Stimulated activated CD4-positive, alpha-beta T cell treated with anti-CD3 and anti-CD28 coated beads, Interleukin-15, amount 100 ng/mL, for 48 hours (primary cell): ENCODE data around the gene SMOC1.
"Not testable (repeated sequence)": the region's sequence is repeated elsewhere in the genome, so short reads cannot be mapped to it uniquely, and the experiment has no call there.

Source experiments
- DNase-seq, 2 donors: peaks; one replicate each; pipeline ENCODE4 v3.0.0-alpha.2; 2020; ENCODE audit warnings: low read depth in 2 of 2

SMOC1 gene

DNA sequence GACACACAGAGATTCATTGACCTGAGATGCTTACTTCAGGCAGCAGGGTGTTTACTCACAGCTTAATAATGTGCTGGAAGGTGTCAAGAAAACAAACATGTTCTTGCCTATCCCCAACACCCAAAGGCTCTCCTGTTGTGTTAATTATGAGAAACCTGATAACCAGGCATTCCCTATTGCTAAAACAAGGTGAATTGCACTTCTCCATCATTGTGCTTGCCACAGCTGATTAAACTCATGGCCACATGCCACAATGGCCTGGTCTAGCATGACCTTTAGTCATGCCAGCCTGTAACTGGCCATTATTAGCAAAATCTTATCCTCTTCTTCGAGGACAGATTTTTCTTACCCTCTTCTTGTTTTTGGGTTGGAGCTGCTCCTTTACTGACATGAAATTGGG is 21.4 kb downstream of the SMOC1 start:
- no peak for DNase-seq

DNA sequence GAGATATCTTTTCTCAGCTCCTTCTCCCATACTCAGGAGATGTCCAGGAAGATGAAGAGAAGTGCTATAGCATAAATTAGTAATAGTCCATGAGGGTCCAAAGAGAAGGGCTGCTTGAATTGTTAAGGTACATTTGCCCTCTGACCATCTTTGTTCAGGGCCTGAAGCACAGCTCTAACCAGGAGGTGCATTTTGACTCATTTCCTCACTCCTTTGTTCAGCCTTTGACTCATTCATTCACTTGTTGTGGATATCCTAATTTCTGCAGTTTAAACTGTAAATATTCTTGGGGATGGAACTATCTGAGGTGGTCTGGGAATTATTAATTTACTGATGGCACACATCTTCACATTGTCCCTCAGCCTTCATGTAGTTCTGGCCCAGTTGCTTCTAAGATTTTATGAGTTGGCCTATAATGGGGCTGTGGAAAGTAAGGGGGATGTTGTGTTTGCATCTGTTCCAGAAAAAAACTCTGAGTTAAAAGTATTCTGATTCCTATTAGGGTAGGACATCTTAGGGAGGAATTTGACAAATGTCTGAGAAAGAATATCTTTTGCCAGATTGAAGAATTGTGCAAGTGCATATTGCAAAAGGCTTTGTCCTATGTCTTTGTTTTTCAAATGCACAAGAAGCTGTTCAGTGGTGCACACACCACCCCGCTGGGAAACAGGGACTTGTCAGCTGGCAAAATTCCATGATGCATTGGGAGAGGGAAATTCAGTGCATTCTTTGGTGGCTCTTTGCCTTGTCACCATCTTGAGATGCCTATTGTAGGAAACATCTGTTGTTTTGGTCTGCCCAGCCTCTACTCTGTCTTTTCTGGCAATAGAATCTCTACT is 22.1 kb downstream of the SMOC1 start:
- DNase-seq, result no peak

DNA sequence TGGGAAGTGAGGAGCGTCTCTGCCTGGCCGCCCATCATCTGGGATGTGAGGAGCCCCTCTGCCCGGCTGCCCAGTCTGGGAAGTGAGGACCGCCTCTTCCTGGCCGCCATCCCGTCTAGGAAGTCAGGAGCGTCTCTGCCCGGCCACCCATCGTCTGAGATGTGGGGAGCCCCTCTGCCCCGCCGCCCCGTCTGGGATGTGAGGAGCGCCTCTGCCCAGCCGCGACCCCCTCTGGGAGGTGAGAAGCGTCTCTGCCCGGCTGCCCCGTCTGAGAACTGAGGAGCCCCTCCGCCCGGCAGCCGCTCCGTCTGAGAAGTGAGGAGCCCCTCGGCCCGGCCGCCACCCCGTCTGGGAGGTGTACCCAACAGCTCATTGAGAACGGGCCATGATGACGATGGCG is 23.8 kb downstream of the SMOC1 start:
- not testable (repeated sequence) for DNase-seq

DNA sequence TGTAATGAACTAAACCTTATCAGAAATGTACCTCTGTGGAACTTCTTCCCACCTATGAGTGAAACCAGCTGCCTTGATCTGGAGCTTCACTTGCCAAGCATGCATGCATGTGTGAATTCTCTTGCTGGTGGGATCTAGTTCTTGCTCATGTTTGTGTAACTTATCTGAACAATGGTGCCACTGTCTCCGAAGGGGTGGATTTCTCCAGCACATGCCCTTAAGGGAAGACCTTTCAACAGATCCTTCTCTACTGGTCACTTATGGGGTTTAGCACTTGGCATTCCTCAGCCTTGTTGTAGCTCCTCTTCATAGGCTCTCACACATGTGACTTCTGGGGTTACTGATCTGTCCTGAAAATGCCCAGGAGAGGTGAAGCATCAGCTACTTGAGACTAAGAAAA is 25.0 kb downstream of the SMOC1 start:
- no peak for DNase-seq

DNA sequence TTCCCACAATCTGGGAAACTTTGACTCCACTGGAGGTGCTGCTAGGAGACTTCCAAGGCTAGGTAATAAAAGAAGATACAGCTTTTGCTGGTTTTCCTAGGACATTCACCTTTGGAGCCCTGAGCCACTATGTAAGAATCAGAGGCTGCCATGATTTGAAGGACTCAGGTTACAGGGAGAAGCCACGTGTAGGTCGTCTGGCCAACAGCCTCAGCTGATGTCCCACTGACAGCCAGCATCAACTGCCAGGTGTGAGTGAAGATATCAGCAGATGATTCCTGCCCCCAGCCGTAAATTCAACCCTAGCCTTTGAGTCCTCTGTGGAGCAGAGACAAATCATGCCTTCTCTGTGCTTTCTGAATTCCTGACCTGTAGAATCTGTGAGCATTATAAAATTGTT is 27.0 kb downstream of the SMOC1 start:
- DNase-seq, result no peak

DNA sequence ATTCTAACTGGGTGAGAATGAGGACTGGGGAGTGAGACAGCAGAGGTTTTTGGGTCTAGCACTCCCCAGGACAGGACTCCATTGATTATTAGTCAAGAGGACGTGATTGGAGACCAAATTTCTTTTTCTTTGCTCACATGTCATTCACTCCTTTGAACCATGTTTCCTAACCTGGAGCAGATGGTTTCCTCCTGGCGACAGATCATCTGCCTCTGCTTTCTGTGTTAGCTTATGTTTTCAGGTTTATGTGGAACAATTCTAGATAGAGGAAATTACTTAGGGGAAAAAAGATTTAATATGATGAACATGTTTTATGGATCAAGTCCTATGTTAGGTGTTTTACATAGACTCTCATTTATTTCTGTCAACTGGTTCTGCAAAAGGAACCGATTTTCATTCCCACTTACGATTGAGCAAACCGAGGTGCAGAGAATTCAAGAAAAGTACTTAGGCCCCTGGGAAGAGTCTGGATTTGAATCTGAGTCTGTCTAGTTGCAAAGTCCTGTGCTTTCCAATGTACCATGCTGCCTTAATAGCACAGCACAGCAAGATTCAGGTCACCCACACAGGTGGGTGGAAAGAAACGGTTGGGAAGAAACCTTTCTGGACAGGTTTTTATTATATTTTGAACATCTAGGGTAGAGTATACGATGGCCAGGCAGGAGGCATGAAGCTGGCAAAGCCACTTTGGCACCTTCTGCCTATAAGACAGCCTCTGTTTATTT is 30.8 kb downstream of the SMOC1 start:
- no peak for DNase-seq

DNA sequence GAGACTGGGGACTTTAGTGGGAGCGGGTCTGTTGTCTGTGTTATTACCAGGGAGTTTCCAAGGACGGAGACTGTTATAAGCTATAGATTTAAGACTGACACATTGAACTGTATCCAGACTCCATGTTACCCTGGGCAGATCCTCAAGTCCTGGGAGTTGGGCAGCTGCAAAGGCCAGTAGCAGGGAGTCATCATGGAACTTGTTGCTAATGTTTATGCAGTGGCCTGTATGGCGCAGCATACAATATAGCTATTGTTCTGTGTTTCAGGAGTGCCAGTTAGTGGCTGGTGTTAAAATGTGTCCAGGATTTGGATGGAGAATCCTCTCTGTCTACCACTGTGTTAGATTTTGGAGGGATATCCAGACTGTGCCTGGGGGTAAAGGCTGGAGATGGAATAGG is 31.7 kb downstream of the SMOC1 start:
- no peak for DNase-seq

DNA sequence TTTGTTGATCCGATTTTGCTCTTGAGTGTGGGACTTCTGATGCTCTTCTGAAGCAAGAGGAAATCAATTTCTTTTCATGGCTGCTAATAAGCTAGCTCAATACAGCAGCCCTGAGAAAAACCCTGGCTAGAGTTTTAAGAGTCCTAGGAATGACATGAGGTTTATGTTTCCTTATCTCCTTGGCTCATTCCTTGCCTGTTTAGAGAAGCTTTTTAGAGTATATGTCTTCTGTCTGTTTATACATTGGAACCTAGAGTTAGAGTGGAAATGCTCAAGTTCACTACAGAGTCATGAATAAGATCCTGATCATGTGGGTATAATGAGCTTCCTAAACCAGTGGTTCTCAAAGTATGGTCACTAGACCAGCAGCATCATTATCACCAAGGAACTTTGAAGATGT is 34.5 kb downstream of the SMOC1 start:
- no peak for DNase-seq

DNA sequence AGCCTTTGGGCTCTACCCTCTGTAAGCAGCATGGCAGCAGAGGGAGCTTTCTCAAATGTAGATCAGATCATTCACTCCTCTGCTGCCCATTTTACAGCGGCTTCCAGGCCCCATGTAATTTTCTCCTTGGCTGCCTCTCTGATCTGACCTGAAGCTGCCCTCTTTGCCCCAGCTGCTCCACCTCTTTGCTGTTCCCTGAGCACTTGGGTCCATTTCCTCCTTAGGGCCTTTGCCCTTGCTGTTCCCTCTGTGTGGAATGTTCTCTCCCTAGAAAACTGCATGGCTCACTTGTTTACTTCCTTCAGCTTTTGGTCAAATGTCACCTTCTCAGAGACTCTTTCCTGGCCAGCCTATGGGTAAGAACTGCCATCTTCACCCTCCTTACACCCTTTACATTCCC is 37.2 kb downstream of the SMOC1 start:
- DNase-seq, result no peak

DNA sequence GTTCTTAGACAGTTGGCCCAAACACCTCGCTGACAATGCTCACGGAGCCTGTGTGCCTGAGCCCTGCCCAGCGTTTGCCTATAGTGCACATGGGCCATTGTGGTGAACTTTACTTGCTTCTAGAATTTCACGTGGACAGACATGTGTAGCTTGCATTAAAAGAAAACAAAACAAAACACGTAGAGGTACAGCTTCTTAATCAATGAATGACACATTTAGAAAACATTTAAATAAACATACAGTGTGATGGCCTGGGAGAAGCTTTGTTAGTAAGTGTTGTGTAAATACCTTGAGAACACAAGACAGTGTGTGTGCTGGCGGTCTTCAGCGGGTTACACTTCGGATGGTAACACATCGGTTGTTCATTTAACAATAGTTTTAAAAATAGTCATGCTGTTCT is 38.1 kb downstream of the SMOC1 start:
- DNase-seq, result no peak

DNA sequence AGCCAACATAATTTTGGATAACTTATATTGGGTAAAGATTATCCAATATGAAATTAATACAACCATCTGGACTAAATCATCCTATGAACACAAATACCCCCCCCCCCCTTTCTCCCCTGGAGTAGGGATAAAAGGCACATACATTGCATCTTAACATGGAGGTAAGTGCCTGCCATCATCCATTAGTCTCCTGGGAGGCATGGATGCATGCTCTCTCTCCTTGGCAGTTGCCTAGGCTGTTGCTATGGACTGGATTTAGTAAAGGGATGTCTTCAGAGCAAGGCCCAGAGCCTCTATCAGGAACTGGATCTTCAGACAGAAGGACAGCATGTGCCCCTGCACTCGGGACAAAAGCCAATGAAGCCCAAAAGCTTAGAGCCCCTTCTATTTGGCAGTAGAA is 40.6 kb downstream of the SMOC1 start:
- no peak for DNase-seq

DNA sequence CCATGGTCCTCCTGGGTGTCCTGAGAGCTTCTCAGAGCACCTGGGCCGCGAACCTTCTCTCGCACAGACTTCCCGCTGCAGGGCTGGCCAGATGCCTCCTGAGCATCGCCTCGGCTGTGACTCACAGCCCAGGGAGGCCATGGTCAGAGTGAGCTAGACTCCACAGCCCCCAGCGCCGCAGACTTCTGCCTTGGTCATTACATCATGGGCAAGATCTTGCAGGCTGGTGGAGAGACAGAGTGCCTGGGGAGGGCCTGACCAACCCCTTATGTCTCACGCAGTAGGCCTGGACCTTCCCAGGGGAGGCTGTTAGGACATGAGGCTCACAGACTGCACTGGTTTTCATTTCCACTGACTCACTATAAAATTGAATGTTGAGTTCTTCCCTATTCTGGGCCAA is 41.8 kb downstream of the SMOC1 start:
- DNase-seq, result no peak

DNA sequence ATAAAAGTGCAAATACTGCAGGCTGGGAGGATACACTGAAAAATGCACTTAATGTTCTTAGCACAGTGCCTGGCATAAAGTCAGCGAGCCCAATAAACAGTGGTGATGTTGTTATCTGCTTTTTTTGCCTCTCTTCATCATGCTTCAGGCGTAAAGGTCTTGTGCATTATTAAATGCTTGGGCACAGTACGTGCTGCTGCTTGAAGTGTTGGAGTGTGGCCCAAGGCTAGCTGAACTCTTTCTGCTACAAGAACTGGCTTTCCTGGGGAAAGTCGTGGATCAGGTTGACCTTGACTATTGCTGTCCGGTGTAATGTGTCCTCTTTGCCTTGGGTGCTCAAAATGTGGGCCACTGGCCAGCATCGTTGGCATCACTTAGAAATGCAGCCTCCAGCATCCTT is 43.0 kb downstream of the SMOC1 start:
- DNase-seq, result no peak

DNA sequence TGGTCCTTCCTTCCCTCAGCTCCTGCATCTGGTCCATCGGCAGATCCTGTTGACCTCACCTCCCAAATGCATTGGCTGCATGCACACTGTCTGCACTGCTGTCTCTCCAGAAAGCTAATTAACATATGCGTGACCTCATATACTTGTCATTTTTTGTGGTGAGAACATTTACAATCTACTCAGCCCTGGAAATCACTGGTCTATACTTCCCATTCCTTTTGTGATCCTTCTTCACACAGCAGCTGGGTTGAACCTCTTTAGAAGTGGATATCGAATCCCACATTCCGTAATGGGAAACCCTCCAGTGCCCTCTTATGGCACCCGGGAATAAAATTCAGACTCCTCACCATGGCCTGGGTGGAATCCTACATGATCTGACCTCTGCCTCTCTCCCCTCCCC is 45.0 kb downstream of the SMOC1 start:
- no peak for DNase-seq

DNA sequence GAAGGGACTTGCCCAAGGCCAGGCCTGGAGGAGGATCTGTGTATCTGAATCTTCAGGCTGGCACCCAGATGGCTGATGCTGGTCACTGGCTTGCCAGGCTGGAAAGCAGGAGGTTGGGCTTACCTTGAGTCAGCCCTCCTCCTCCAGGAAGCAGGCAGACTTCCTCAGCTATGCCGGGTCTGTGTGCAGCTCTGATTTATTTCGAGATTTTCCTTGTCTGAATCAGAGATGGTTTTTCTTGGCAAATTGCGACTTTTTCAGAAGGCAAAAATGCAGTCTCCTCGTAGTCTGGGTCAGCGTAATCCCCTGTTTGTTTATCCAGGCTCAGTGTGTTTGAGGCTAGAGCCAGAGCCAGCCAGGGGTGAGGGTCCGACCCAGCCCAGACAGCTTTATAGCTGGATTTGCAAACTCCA is 48.9 kb downstream of the SMOC1 start:
- no peak for DNase-seq

DNA sequence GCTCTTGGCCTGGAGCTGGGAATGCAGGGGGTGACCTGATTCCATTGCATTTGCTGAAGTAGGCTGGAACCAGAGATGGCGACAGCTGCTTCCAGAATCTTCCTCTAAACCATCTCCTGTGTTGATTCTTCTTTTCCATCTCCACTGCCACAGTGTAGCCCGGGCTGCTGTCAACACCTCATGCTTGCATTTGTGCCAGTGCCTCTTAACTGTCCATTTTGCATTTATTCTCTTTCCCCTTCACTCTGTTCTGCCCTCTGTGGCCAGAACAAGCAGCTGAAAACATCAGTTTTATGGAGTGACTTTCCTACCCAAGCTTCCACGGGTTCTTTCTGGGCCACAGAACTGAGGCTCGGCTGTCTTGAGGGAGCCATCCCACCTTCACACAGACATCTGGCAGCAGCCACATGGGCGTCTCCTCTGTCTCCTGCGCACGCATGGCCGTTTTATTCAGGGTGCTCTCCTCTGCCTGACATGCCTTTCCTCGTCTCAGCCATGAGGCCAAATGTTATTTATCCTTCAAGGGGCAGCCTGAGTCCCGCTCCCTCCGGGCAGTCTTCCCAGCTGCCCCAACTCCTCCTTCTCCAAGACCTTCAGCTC is 51.7 kb downstream of the SMOC1 start:
- no peak for DNase-seq

DNA sequence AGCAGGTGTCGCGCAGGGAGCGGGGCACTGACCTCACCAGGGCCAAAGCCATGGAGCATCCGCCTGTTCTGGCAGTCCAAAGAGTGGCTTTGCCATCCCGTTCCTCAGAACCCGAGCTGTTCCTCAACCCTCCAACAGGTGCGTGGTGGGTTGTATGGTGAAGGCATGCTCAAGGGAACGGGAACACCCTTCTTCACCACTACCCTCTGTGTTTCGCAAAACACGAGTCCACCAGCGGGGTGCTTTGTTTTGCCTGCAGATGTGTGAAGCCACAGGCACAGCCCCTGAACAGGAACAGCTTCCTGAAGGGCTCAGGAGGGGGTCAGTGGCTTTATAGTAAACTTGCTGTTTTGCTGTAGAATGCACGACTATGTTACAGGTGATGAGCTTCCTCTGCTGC is 52.7 kb downstream of the SMOC1 start:
- DNase-seq, result no peak

DNA sequence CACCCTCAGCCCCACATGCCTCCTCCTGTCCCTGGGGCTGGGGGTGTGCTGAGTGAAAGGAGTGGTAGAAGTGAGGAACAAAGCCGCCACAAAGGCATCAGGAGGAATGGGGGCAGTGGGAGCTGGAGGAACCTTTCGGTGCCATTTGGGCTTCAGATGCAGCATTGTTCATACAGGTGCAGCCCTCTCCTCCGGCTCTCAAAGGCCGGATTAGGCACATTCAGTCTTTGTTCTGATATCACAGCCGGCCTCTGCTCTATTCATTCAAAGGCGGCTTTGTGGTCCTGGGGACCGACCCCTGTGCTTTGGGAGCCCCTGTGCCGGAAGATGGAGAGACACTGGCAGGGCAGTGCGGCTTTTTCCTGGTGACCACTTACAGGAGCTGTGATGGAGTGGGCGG is 53.2 kb downstream of the SMOC1 start:
- no peak for DNase-seq

DNA sequence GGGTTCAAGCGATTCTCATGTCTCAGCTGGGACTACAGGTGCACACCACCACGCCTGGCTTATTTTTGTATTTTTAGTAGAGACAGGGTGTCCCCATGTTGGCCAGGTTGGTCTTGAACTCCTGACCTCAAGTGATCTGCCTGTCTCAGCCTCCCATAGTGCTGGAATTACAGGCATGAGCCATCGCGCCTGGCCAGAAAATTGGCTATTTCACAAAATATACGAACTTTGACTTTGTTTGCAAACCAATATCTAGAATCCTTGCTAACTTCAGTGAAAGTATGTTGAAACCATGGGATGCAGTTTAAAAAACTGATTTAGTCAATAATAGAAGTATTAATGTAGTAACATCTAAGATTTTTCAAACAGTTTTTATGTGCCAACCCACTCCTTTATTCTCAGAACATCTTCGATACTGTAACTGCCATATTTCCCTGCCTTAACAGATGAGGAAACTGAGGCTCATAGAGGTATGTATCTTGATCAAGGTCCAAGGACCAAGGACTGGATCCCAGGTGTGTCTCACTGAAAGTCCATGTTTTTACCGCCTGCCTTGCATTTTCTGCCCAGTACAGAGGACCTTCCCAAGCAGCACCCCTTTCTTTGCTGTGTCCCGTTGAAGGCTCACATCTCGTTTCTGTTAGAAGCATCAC is 54.5 kb downstream of the SMOC1 start:
- DNase-seq, result no peak

DNA sequence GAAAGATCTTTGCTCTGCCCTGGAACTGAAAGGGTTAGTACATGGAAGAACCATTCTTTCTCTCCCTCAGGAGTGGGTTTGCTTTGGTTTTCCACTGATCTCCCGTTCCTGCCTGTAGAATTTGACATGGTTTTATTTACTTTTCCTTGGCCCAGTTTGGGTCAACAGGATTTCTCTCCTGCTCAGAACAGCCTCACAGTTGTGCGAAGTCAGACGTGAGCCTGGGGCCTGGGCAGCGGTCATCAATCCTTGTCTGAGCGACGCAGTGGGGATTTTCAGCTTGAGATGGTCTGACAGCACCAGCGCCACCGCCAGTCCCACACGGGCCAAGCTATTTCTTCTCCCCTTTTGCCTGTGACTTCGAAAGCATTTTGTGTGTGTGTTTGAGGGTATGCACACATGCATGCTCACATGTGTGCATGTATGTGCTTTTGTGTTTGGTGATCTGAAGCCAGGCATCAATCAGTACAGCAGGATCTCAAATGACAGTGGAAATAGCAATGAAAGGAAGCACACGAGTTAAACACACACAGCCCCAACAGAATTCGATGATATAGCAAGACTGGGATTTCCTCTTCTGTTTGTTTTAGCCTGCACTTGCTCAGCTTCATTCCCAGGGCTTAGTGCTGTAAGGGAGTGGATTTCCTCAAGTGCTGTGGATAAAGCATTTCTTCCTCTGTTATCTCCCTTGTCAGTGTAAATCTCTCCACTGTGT is 58.3 kb downstream of the SMOC1 start:
- no peak for DNase-seq

DNA sequence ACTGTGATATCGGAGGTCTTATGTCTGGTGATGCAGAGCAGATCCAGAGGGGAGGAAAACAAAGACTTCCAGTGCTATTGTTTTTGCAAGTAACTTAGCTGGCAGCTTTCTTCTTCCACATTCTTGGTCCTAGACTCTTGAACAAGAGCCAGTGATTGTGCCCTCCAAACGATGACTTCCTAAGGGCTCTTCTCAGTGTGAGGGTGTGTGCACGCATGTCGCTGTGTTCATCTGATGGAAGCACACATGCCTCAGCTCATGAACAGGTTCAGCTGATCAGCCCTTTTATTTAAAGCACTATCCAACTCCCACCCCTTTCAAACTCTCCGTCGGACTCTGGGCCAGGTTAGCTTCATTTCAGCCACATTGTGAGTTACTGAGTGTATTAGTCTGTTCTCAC is 59.5 kb downstream of the SMOC1 start:
- no peak for DNase-seq
